NCI-H2107 (cell line): ENCODE results near the gene VTI1A.
"Not testable (repeated sequence)": the region's sequence is repeated elsewhere in the genome, so short reads cannot be mapped to it uniquely, and the experiment has no call there.

Source experiments
- DNase-seq: peaks from one replicate; lab custom pipeline; 2025; lab: John Stamatoyannopoulos, UW

The VTI1A gene

DNA sequence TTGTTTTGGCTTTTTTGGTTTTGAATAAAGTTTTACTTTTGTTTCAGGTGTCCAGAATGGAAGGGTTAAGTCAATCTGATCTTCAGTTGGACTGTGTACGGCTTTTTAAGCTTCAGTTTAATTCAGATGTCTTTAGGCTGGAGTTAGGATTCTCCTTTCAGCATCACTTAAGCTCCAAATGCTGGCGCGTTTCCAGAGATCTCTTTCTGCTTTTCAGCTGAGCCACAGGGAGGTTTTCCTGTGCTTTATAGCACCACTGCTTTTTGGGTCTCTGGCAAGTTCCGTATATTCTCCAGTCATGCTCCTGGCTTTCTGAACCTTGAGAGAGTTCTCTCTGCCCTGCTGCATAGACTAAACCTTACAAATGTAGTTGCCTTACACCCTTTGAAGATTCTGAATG lies 60.0 kb downstream of the VTI1A start:
- no peak for DNase-seq

- DNase-seq, result no peak
These were observed 61.0 kb downstream of the VTI1A start for GRCh38 chr10:112507988-112508387.

- no peak for DNase-seq
These were observed 62.7 kb downstream of the VTI1A start for GRCh38 chr10:112509558-112510291.

DNA sequence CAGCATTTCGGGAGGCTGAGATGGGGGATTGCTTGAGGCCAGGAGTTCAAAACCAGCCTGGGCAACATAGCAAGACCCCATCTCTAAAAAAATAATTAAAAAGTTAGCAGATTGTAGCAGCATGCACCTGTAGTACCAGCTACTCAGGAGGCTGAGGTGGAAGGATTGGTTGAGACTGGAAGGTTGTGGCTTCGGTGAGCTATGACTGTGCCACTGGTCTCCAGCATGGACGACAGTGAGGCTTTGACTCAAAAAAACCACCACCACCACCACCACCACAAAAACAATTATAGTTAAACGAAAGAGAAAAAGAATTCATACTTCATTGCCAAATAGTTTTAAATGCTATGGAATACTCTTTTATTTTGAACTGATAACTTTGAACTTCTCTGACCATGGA lies 63.4 kb downstream of the VTI1A start:
- no peak for DNase-seq

GRCh38 chr10:112512294-112512693 lies 65.3 kb downstream of the VTI1A start:
- DNase-seq, result no peak

DNA sequence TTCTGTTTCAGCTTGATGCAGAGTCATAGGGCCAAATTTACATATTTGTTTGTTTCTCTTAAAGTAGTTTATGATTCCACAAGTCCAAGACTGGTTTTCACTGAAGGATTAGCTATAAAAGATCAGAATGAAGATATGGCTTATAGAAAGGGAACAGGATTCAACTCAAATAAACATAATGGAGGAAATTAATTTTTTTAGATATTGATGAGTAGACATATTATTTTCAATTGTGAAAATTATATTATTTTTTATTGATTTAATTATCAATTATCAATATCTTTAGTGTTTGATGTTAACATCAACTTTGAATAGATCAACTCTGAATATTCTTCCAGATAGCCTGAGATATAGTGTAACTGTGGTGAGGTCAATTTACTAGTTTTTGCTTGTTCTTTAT lies 68.1 kb downstream of the VTI1A start:
- DNase-seq, result no peak

- no peak for DNase-seq
These were observed 68.8 kb downstream of the VTI1A start for GRCh38 chr10:112515852-112516251.

DNA sequence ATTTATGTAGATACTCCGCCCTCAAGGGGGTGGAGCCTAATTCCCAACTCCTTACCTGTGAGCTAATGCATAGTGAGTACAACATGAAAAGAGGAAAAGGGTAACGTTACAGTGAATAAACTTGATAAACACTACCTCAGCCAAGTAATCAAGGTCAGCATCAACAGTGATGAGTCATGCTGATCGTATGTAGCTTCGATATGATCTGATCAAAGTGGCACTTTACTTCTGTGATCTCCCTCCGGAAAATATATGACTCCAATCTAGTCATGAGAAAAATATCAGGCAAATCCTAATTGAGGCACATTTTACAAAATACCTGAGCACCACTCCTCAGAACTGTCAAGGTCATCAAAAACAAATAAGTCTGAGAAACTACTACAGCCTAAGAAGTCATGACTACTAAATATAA lies 70.4 kb downstream of the VTI1A start:
- no peak for DNase-seq

GRCh38 chr10:112519133-112519761 lies 72.2 kb downstream of the VTI1A start:
- DNase-seq, result no peak

GRCh38 chr10:112520914-112521313 lies 73.9 kb downstream of the VTI1A start:
- DNase-seq, result no peak

DNA sequence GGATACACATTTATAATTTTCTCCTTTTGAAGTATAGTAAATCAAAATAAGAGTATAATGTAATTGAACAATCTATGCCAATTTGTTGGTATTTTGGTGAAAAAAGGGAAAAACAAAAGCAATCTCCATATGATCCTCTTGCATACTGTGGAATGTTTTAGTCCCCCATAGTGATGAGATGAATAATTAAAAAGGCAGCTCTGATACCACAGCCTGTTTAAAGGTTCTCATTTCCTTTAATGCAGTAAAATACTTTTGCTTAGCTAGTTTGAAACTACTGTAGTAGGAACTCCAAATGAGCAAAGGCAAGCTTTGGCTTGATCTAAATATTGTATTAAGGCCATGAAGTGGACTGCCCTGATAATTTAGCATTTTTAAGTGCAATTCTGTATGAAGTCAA lies 77.6 kb downstream of the VTI1A start:
- DNase-seq, result no peak

GRCh38 chr10:112525200-112525599 lies 78.2 kb downstream of the VTI1A start:
- no peak for DNase-seq

GRCh38 chr10:112526139-112526538 lies 79.1 kb downstream of the VTI1A start:
- no peak for DNase-seq

DNA sequence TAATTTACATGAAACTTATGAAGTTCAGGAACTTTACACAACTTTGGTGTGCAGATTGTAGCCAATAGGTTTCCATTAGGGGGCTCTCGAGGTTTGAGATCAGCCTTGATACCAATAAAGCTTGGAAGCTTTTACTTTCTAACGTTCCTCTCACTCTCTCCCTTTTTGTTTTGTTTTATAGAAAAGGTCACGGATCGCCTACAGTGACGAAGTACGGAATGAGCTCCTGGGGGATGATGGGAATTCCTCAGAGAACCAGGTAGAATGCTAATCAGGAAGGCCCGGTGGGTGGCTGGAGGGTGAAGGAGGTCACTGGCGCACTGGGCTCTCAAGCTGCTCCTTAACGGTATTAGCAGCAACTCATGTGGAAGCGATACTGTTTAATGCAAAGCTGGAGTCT lies 79.9 kb downstream of the VTI1A start:
- no peak for DNase-seq

GRCh38 chr10:112528235-112528634 lies 81.2 kb downstream of the VTI1A start:
- no peak for DNase-seq

GRCh38 chr10:112531421-112531820 lies 84.4 kb downstream of the VTI1A start:
- DNase-seq, result no peak

DNA sequence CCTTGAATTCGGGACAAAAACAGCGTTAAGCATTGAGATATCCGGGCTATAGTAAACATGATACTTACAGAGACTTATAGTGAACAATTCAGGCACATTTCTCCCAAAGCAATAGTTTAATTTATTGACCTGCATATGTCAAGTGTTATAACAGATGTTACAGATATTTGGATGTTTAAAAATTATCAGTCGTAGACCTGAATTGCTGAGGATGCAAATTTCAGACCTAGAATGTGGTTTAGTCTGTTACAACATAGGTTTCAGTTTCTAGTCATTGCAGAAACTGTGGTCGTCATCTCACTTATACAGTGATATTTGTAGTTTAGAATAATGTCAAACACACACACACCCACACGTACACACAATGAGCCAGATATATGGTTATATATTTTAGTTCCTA lies 85.2 kb downstream of the VTI1A start:
- no peak for DNase-seq

DNA sequence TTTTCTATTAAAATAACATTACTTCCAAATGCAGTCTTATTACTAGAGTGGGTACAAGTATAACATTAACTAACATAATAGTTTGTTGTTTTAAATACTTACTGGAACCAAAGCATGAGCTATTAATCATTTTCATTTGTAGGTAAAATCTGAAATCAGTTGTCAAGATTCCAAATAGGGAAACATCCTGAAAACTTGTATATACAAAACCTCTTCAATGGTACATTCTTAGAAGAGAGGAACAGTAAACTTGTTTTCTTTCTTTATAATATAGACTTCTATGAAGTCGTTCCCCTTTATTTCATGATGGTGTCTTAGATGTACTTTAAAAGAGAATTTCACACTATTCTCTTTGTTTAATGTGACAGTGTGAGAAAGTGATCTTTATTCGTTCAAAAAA lies 85.9 kb downstream of the VTI1A start:
- DNase-seq, result no peak

DNA sequence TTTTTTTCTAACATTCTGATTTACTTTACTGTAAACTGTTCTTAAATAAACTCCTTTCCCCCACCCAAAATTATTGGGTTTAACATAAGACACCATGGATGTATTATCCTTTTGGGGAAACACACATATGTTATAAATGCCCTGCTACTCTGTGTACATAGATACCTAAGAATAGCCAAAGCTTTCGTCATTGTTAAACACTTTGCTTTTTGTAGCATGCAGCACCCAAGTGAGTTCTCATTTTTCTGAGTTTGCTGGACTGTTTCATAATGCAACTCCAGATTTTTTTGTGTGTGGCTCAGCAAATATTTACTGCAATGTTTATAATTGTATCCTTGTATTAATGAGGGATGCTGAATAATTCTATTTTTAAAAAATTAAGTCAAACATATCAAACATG lies 86.9 kb downstream of the VTI1A start:
- DNase-seq, result no peak

- no peak for DNase-seq
These were observed 88.5 kb downstream of the VTI1A start for GRCh38 chr10:112535531-112535951.

GRCh38 chr10:112536663-112537062 lies 89.6 kb downstream of the VTI1A start:
- no peak for DNase-seq

DNA sequence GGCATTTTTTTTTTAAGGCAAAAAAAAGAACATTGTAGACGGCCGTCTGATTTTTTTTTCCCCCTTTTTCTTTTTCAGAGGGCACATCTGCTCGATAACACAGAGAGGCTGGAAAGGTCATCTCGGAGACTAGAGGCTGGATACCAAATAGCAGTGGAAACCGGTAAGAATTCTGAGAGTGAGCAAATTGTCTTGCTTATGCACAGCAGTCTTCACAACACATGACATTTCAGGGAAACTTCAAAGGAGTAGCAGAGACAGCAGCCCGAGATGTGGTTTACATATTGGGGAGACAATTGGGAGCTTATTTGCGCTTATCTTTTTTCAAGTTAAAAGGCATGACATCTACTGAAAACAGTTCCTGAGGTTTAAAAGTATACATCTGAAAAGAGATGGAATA lies 91.2 kb downstream of the VTI1A start:
- no peak for DNase-seq

GRCh38 chr10:112539340-112539739 lies 92.3 kb downstream of the VTI1A start:
- DNase-seq, result no peak

DNA sequence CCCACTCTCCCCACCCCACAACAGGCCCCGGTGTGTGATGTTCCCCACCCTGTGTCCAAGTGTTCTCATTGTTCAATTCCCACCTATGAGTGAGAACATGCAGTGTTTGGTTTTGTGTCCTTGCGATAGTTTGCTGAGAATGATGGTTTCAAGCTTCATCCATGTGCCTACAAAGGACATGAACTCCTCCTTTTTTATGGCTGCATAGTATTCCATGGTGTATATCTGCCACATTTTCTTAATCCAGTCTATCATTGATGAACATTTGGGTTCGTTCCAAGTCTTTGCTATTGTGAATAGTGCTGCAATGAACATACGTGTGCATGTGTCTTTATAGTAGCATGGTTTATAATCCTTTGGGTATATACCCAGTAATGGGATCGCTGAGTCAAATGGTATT lies 95.8 kb downstream of the VTI1A start:
- DNase-seq, result not testable (repeated sequence)
